ENCODE measurements around the gene CES3.

GRCh38 chr16:66942981-66943380 is 18.1 kb upstream of the CES3 start:
- TF ChIP-seq, protein P1, sequence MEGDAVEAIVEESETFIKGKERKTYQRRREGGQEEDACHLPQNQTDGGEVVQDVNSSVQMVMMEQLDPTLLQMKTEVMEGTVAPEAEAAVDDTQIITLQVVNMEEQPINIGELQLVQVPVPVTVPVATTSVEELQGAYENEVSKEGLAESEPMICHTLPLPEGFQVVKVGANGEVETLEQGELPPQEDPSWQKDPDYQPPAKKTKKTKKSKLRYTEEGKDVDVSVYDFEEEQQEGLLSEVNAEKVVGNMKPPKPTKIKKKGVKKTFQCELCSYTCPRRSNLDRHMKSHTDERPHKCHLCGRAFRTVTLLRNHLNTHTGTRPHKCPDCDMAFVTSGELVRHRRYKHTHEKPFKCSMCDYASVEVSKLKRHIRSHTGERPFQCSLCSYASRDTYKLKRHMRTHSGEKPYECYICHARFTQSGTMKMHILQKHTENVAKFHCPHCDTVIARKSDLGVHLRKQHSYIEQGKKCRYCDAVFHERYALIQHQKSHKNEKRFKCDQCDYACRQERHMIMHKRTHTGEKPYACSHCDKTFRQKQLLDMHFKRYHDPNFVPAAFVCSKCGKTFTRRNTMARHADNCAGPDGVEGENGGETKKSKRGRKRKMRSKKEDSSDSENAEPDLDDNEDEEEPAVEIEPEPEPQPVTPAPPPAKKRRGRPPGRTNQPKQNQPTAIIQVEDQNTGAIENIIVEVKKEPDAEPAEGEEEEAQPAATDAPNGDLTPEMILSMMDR (optimal IDR thresholded peaks at IDR 0.05 in 1 of 3, IDR thresholded peaks at IDR 0.05 in 1 of 3, conservative IDR thresholded peaks at IDR 0.05 in 1 of 3; ENCODE audit: extremely low read depth in 1 of 3, insufficient read depth in 2 of 3, low read length in 3 of 3) = no peak
- TF ChIP-seq EZH2 (IDR thresholded peaks at IDR 0.05; ENCODE audit: low read length) = no peak

Measured in keratinocyte (primary cell).